PC-3 (cell line): ENCODE results near the gene PM20D1. TPM values are rescaled to one million over a fixed set of nuclear protein-coding genes. Genes with fewer than 3 reads are reported as not detected.

Experiments used
- ATAC-seq: fragments of 200-7000 bp; cut with Tn5 transposase; 2 replicates; pipeline ENCODE4 v1.9.1; 2020; ENCODE audit warnings: mild to moderate bottlenecking, moderate library complexity
- BruUV-seq: library from RNA; stranded (reverse); fragments of 400-500 nt; replicated peaks from 2 replicates; lab custom pipeline; 2021; lab: Mats Ljungman, UMichigan
- CTCF ChIA-PET: fragments of 300-600 bp; sonication (Branson Sonifier 250); formaldehyde crosslinking; loops from one replicate; lab custom pipeline; 2022; ENCODE audit warnings: antibody characterized with exemption; lab: Charles Lee
- POLR2A ChIA-PET: fragments of 300-600 bp; sonication (Branson Sonifier 250); formaldehyde crosslinking; loops from one replicate; lab custom pipeline; 2022; ENCODE audit warnings: antibody characterized with exemption; ENCODE audit not compliant: unreplicated experiment; lab: Charles Lee
- DNase-seq: peaks from one replicate; pipeline ENCODE4 v3.0.0-alpha.2; 2015
- H2AFZ ChIP-seq: fragments of 300-600 bp; sonication (generic); 2 replicates; pipeline ENCODE4 v1.6.0; 2016; ENCODE audit warnings: antibody characterized with exemption, low read length
- H3F3A ChIP-seq: fragments of 300-600 bp; sonication (generic); one replicate; pipeline ENCODE4 v1.6.0; 2017; ENCODE audit warnings: antibody characterized with exemption, low read length, control low read depth, mild to moderate bottlenecking; ENCODE audit not compliant: unreplicated experiment
- H3K27ac ChIP-seq: fragments of 300-600 bp; sonication (generic); 2 replicates; pipeline ENCODE4 v1.5.1; 2016; ENCODE audit warnings: mild to moderate bottlenecking, low read length
- H3K27me3 ChIP-seq: fragments of 300-600 bp; sonication (generic); 2 replicates; pipeline ENCODE4 v1.6.1; 2016; ENCODE audit warnings: low read length, mixed read lengths
- H3K36me3 ChIP-seq: fragments of 300-600 bp; sonication (generic); 2 replicates; pipeline ENCODE4 v1.6.1; 2016; ENCODE audit warnings: low read depth, mixed run types, low read length, mixed read lengths
- H3K4me1 ChIP-seq: fragments of 300-600 bp; sonication (generic); 2 replicates; pipeline ENCODE4 v1.5.1; 2016; ENCODE audit warnings: low read length; ENCODE audit not compliant: insufficient read depth
- H3K4me2 ChIP-seq: fragments of 300-600 bp; sonication (generic); 2 replicates; pipeline ENCODE4 v1.6.0; 2016; ENCODE audit warnings: low read length
- H3K4me3 ChIP-seq: fragments of 300-600 bp; sonication (generic); 2 replicates; pipeline ENCODE4 v1.5.1; 2016; ENCODE audit warnings: mild to moderate bottlenecking, low read length, mixed read lengths
- H3K79me2 ChIP-seq: fragments of 300-600 bp; sonication (generic); 2 replicates; pipeline ENCODE4 v1.6.1; 2017; ENCODE audit warnings: low read length, mixed read lengths
- H3K9ac ChIP-seq: fragments of 300-600 bp; sonication (generic); 2 replicates; pipeline ENCODE4 v1.6.0; 2016; ENCODE audit warnings: mild to moderate bottlenecking, low read length
- H3K9me2 ChIP-seq: fragments of 300-600 bp; sonication (generic); replicated peaks from 2 replicates; pipeline ENCODE4 v1.6.1; 2016; ENCODE audit warnings: mixed run types, low read length, mixed read lengths
- H3K9me3 ChIP-seq: fragments of 300-600 bp; sonication (generic); 2 replicates; pipeline ENCODE4 v1.6.1; 2016; ENCODE audit warnings: low read length, mixed read lengths
- H4K20me1 ChIP-seq: fragments of 300-600 bp; sonication (generic); 2 replicates; pipeline ENCODE4 v1.6.1; 2016; ENCODE audit warnings: low read length, mixed read lengths
- EZH2 ChIP-seq: fragments of 300-600 bp; sonication (generic); IDR thresholded peaks from one replicate; pipeline ENCODE4 v1.6.1; 2017; ENCODE audit warnings: antibody characterized with exemption, mild to moderate bottlenecking, low read length; ENCODE audit not compliant: unreplicated experiment
- EZH2phosphoT487 ChIP-seq: fragments of 300-600 bp; sonication (generic); IDR thresholded peaks from 2 replicates; pipeline ENCODE4 v1.6.1; 2018; ENCODE audit warnings: mild to moderate bottlenecking, antibody characterized with exemption, low read length, borderline replicate concordance
- intact Hi-C: fragments of 100-400 bp; cut with micrococcal nuclease; formaldehyde crosslinking; loops from 2 replicates; pipeline ENCODE4 v1.9.0; 2023
- total RNA-seq: library from RNA; depleted of rRNA; stranded (reverse); fragments of >200 nt; gene quantifications from 2 replicates; pipeline ENCODE4 v1.2.3, GENCODE V29; 2014
- TF ChIP-seq, protein P1 (sequence below): fragments of 300-600 bp; sonication (generic); conservative IDR thresholded peaks from 2 replicates; pipeline ENCODE4 v1.5.1; 2017; ENCODE audit warnings: antibody characterized with exemption, low read depth, mild to moderate bottlenecking, low read length

Gene PM20D1
- total RNA-seq, 1 experiment from 2014 or later, result not detected

DNA sequence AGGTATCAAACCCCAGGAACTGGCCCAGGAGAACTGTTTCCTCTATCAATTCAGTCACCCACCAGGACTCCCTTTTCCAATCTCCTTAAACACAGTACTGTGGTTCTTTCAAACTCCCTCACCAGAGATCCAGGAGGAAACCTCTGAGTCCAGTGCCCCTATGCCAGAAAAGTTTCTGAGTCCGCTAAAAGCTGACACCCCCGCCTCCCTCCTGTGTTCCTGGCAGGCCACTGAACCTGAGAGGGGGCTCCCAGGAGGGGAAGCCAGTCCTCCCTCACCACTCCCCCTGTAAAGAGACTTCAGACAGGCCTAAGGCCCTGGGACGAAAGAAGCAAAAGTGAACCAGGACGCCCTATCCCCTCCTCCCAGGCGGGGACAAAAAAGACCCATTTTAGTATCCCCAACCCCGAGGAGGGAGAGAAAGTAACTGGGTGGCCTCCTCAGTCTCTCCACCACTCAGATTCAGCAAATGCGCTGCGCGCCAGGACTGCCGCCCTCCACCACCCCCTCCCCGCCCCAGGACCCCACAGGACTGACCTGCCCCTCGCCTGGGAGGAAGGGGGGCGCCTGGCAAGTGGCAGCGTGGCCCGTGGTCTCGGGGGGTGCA is 37.6 kb downstream of the PM20D1 start:
- Histone ChIP-seq H3K36me3 (peaks cover 14% of the 10 kb centered on the region; the same call in 1 of the 2 replicates), H3K9me3 (no peaks in the 10 kb centered on the region), H2AFZ (peak overlapping the region; percentile 96), H3K4me2 (peak overlapping the region; percentile 94), H3K4me3 (peak overlapping the region; percentile 89), H3K79me2 (peaks cover 29% of the 10 kb centered on the region), H3K9me2 (no peaks in the 10 kb centered on the region), H3F3A (no peaks in the 10 kb centered on the region), H3K4me1 (peaks cover 17% of the 10 kb centered on the region), H3K9ac (peak overlapping the region; percentile 70), H3K27ac (no peak overlapping the region), H4K20me1 (no peaks in the 10 kb centered on the region), H3K27me3 (no peaks in the 10 kb centered on the region)
- ChIA-PET CTCF (interaction anchor here (1.4 kb wide), 1 partner anchor 165 kb away, joined by 5 read pairs; no protein-coding TSS in a partner anchor), POLR2A (no interaction called here)
- intact Hi-C loops, result loop anchor here (5.0 kb wide), 1 partner anchor 95 kb away; no protein-coding TSS in a partner anchor
- ATAC-seq, result peak; percentile 7
- no TSS peak for BruUV-seq
- TF ChIP-seq EZH2phosphoT487 (no peak), EZH2 (no peak)
- TF ChIP-seq, protein P1, sequence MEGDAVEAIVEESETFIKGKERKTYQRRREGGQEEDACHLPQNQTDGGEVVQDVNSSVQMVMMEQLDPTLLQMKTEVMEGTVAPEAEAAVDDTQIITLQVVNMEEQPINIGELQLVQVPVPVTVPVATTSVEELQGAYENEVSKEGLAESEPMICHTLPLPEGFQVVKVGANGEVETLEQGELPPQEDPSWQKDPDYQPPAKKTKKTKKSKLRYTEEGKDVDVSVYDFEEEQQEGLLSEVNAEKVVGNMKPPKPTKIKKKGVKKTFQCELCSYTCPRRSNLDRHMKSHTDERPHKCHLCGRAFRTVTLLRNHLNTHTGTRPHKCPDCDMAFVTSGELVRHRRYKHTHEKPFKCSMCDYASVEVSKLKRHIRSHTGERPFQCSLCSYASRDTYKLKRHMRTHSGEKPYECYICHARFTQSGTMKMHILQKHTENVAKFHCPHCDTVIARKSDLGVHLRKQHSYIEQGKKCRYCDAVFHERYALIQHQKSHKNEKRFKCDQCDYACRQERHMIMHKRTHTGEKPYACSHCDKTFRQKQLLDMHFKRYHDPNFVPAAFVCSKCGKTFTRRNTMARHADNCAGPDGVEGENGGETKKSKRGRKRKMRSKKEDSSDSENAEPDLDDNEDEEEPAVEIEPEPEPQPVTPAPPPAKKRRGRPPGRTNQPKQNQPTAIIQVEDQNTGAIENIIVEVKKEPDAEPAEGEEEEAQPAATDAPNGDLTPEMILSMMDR, result no peak
- peak; percentile 17 for DNase-seq

DNA sequence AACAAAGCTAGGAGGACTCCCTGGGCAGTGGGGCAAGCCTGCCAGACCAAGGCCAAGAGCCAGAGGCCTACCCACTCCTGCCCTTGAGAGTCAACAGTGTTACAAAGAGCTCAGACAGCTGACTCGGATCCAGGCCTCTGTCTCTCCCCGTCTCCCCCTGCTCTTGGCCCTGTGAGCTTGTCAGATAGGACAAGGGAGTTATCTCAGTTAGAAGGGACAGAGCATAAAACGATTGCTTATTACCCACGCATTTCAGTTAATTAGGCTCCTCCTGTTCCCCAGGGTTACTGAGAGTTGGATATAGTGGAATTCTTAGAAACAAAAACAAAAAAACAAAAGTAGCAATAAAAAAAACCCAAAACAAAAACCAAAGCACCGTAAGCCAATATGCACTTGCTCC is 38.3 kb downstream of the PM20D1 start:
- H2AFZ ChIP-seq, result no peak overlapping the region
- H3K9me2 ChIP-seq, result no peaks in the 10 kb centered on the region
- H3K4me1 ChIP-seq, result peaks cover 17% of the 10 kb centered on the region
- TF ChIP-seq EZH2phosphoT487 (no peak), EZH2 (no peak)
- TF ChIP-seq, protein P1, result no peak
- ChIA-PET CTCF (interaction anchor here (1.4 kb wide), 1 partner anchor 166 kb away, joined by 5 read pairs; no protein-coding TSS in a partner anchor), POLR2A (interaction anchor here (0.5 to 0.7 kb wide), 2 partner anchors 147 to 312 kb away, joined by 3 to 4 read pairs; no protein-coding TSS in a partner anchor)
- H3K4me3 ChIP-seq, result peak overlapping the region; percentile 89
- DNase-seq (no peak), ATAC-seq (no peak)
- peak overlapping the region; percentile 94 for H3K4me2 ChIP-seq
- no peaks in the 10 kb centered on the region for H4K20me1 ChIP-seq
- no peak overlapping the region for H3K9ac ChIP-seq
- intact Hi-C loops, result loop anchor here (5.0 kb wide), 1 partner anchor 96 kb away; no protein-coding TSS in a partner anchor
- H3K36me3 ChIP-seq, result peaks cover 14% of the 10 kb centered on the region; the same call in 1 of the 2 replicates
- H3K27ac ChIP-seq, result no peak overlapping the region
- BruUV-seq, result no TSS peak
- H3K79me2 ChIP-seq, result peaks cover 35% of the 10 kb centered on the region
- no peaks in the 10 kb centered on the region for H3K9me3 ChIP-seq
- no peaks in the 10 kb centered on the region for H3K27me3 ChIP-seq
- no peaks in the 10 kb centered on the region for H3F3A ChIP-seq
